Ascending aorta (tissue), 2 donors: ENCODE measurements around the gene ZNF581. TPM values are rescaled to one million over a fixed set of nuclear protein-coding genes. Genes with fewer than 3 reads are reported as not detected.

ENCODE experiments used
- DNase-seq, 2 donors: peaks; one replicate each; pipeline ENCODE4 v3.0.0-alpha.2; 2019; ENCODE audit warnings: low spot score in 2 of 2
- H3K27ac ChIP-seq, 2 donors: fragments of 200-600 bp; sonication (generic); one replicate each; pipeline ENCODE4 v1.5.1; 2016 to 2017; ENCODE audit warnings: mild to moderate bottlenecking in 1 of 2
- H3K27me3 ChIP-seq: fragments of 200-600 bp; sonication (generic); one replicate; pipeline ENCODE4 v1.5.1; 2017
- H3K36me3 ChIP-seq, 2 donors: fragments of 200-600 bp; sonication (generic); one replicate each; pipeline ENCODE4 v1.5.1; 2016
- H3K4me1 ChIP-seq, 2 donors: fragments of 200-600 bp; sonication (generic); one replicate each; pipeline ENCODE4 v1.5.1; 2016 to 2017; ENCODE audit warnings: mild to moderate bottlenecking in 1 of 2
- H3K4me3 ChIP-seq, 2 donors: fragments of 200-600 bp; sonication (generic); one replicate each; pipeline ENCODE4 v1.5.1; 2016 to 2017; ENCODE audit warnings: mild to moderate bottlenecking in 1 of 2
- H3K9me3 ChIP-seq, 2 donors: fragments of 200-600 bp; sonication (generic); one replicate each; pipeline ENCODE4 v1.5.1; 2016
- intact Hi-C: fragments of 100-400 bp; cut with DNase I; formaldehyde crosslinking; loops from one replicate; pipeline ENCODE4 v1.15.1; 2023
- total RNA-seq: library from RNA; depleted of rRNA; stranded (reverse); fragments of >200 nt; gene quantifications from one replicate; pipeline ENCODE4 v1.1.0, GENCODE V29; 2016
- TF ChIP-seq, protein P1 (sequence below), 3 experiments: fragments of 200-600 bp in 2 of 3; fragments of 450-650 bp in 1 of 3; sonication (generic) in 2 of 3; IDR thresholded peaks; one replicate each; pipeline ENCODE4 v1.5.1; 2016 to 2019; ENCODE audit warnings: antibody characterized with exemption in 3 of 3, mild to moderate bottlenecking in 1 of 3, moderate library complexity in 1 of 3

Gene ZNF581
- total RNA-seq, 1 donor from 2014 or later, result 12.1 TPM

DNA sequence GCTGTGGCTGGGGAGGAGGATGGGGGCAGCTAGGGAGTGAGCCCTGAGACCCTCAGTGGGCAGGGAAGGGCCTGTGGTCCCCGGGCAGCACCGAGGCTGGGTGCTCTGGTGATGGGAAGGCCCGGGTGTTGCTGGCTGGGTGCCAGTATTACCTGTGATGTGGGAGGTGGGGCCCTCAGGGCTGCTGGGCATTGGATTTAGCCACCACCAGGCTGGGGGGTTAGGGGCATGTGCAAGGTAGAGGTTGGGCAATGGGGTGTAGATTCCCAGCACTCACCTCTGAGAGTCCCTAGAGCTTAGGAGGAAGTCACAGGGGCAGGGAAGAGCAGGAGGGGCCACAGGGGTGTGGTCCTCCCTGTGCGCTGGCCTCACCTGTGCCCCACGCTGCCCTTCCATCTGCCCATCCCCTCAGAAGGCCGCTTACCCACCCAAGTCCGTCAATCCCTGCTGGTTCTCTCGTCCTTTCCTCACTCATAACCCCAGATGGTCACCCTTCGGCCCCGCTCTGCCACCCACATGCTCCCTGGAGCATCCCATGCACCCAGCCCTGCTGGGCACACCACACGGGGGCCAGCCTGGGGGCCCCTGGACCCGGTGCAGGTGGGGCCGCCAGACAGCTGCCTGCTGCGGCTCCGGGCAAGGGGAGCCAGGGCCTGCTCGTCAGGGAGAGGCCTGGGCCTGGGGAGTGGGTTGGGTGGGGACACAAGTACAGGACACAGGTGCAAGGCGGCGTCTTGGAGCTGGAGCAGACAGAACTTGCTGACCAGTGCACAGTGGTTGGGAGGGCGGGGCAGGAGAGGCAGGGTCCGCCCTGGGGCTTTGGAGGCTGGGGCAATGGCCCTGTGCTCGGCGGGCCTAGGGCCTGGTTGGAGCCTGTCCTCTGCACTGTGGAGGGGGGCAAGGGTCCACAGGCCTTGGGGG, 44.1 kb downstream of the ZNF581 start:
- no peak overlapping the region for H3K27ac ChIP-seq
- H3K4me1 ChIP-seq, result no peaks in the 10 kb centered on the region
- DNase-seq, result no peak
- intact Hi-C loops, result no loop called here
- no peaks in the 10 kb centered on the region for H3K27me3 ChIP-seq
- TF ChIP-seq, protein P1, sequence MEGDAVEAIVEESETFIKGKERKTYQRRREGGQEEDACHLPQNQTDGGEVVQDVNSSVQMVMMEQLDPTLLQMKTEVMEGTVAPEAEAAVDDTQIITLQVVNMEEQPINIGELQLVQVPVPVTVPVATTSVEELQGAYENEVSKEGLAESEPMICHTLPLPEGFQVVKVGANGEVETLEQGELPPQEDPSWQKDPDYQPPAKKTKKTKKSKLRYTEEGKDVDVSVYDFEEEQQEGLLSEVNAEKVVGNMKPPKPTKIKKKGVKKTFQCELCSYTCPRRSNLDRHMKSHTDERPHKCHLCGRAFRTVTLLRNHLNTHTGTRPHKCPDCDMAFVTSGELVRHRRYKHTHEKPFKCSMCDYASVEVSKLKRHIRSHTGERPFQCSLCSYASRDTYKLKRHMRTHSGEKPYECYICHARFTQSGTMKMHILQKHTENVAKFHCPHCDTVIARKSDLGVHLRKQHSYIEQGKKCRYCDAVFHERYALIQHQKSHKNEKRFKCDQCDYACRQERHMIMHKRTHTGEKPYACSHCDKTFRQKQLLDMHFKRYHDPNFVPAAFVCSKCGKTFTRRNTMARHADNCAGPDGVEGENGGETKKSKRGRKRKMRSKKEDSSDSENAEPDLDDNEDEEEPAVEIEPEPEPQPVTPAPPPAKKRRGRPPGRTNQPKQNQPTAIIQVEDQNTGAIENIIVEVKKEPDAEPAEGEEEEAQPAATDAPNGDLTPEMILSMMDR (IDR thresholded peaks at IDR 0.05), result no peak
- H3K4me3 ChIP-seq, result no peak overlapping the region
- peaks cover 85 to 93% of the 10 kb centered on the region in 2 donors for H3K36me3 ChIP-seq
- H3K9me3 ChIP-seq, result no peaks in the 10 kb centered on the region

DNA sequence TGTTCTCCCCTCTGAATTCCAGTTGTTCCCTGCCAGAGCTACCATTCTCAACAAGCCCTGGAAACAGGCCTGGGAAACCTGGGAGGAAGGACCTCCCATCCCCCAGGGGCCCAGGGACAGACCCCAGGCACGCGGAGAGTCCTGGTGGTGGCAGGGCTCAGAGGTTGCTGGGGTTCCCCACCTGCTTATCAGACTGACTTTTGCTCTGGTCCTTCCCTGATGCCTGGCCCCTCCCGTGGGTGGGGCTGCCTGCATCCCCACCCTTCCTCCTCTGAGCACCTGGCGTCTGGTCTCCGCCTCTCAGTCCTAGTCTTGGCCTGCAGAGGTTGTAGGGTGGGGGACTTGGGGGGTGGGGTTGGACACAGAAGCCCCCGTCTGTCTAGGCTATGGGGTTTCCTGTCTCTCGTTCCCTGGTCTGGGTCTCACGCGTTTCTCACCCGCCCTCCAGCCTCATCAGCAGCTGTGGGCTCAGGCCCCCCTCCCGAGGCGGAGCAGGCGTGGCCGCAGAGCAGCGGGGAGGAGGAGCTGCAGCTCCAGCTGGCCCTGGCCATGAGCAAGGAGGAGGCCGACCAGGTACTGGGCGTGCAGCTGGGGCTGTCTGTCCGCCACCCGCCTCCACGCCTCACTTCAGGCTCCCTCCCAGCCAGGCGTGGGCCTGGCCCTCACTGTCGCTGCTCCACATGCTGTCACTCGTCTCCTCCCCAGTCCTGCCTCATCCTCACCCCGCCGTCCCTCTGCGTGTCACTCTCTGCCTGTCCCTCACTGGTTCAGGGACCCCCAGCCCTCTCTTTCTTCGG, 45.2 kb downstream of the ZNF581 start:
- intact Hi-C loops, result no loop called here
- no peak overlapping the region for H3K4me3 ChIP-seq
- TF ChIP-seq, protein P1 (IDR thresholded peaks at IDR 0.05), result no peak
- no peak overlapping the region for H3K27ac ChIP-seq
- H3K4me1 ChIP-seq, result no peaks in the 10 kb centered on the region
- H3K27me3 ChIP-seq, result no peaks in the 10 kb centered on the region
- no peak for DNase-seq
- H3K9me3 ChIP-seq, result no peaks in the 10 kb centered on the region
- peaks cover 85 to 95% of the 10 kb centered on the region in 2 donors for H3K36me3 ChIP-seq

DNA sequence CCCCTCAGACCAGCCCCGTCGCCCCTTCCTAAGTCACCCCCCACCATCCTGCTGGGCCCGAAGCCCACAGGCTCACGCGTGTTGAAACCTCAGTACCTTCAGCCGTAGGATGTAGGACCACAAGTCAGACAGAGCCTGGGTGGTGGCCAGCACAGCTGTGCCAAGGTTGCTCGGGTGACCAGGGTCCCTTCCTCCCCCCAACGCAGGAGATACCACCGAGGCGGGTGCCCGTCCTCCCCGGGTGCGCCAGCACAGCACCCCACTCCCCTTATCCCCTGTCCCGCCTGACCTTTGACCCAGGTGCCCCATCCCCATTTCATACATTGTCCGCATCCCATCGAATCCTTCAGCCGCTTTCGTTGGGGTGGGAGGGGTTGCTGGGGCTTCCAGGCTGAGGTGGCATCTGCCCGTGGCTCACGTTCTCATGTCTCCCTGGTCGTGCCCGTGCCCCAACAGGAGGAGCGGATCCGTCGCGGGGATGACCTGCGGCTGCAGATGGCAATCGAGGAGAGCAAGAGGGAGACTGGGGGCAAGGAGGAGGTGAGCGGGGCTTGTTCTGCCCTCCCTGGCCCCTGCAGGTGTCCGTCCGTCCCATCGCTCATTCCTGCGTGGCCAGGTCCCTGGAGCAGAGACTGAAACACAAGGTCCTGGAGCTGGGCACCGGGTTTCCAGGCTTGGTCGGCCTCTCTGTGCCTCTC, 46.1 kb downstream of the ZNF581 start:
- no peak overlapping the region for H3K4me3 ChIP-seq
- no peak for DNase-seq
- H3K27me3 ChIP-seq, result no peaks in the 10 kb centered on the region
- H3K27ac ChIP-seq, result no peak overlapping the region
- H3K9me3 ChIP-seq, result no peaks in the 10 kb centered on the region
- intact Hi-C loops, result no loop called here
- TF ChIP-seq, protein P1 (IDR thresholded peaks at IDR 0.05), result no peak
- no peaks in the 10 kb centered on the region for H3K4me1 ChIP-seq
- peaks cover 88 to 95% of the 10 kb centered on the region in 2 donors for H3K36me3 ChIP-seq

DNA sequence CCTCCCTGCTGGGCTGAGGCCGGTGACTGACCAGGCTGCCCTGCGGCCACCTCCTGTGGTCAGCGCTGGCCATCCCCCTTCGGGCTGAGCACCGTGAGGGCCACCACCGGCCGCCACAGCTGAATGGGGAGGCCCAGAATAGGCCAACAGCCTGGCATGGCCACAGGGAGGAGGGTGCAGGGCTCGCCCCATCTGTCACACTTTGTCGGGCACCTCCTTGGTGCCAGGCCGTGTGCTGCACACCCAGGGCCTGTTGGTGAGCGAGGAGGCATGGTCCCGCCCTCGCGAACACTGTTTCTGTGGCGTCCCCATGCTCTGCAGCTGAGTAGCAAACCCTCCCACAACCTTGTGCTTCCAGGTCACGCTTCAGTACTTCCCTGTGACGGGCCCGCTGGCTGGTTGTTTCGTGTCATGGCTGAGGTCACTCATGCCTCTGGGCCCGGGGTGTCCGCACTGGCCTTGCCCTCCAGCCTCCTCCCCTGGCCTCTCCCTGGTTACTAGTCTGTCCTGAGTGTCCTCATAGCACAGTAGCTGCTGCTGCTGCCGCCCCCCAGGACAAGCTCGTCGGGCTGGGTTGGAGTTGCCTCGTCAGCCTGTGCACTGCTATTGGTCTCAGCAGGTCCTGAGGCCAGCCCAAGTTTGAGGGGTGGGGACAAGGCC, 46.8 kb downstream of the ZNF581 start:
- intact Hi-C loops, result no loop called here
- Histone ChIP-seq H3K4me3 (no peak overlapping the region), H3K27me3 (no peaks in the 10 kb centered on the region), H3K4me1 (no peaks in the 10 kb centered on the region), H3K36me3 (peaks cover 91 to 95% of the 10 kb centered on the region in 2 donors), H3K27ac (no peak overlapping the region), H3K9me3 (no peaks in the 10 kb centered on the region)
- no peak for DNase-seq
- TF ChIP-seq, protein P1 (IDR thresholded peaks at IDR 0.05), result no peak
